Heart left ventricle (tissue), 16 donors: ENCODE data around the gene CD226. TPM values are rescaled to one million over a fixed set of nuclear protein-coding genes. Genes with fewer than 3 reads are reported as not detected.

Experiments
- ATAC-seq, 4 donors: fragments of 200-7000 bp; cut with Tn5 transposase; one replicate each; pipeline ENCODE4 v1.9.1; 2020 to 2022; ENCODE audit warnings: moderate library complexity in 4 of 4, mild to moderate bottlenecking in 3 of 4, moderate number of reproducible peaks in 1 of 4
- DNase-seq, 5 donors: peaks; one replicate each; pipeline ENCODE4 v3.0.0-alpha.2; 2020
- H3K27ac ChIP-seq, 12 donors: fragments of 200-600 bp; sonication (generic) in 4 of 12; one replicate each; pipeline versions ENCODE4 v1.5.0 to v1.8.0; 2016 to 2022; ENCODE audit warnings: mild to moderate bottlenecking in 2 of 12
- H3K27me3 ChIP-seq, 9 donors: fragments of 200-600 bp; sonication (generic) in 2 of 9; one replicate each; pipeline versions ENCODE4 v1.5.1 to v1.8.0; 2016 to 2022; ENCODE audit warnings: mild to moderate bottlenecking in 3 of 9
- H3K36me3 ChIP-seq, 9 donors: fragments of 200-600 bp; sonication (generic) in 2 of 9; one replicate each; pipeline versions ENCODE4 v1.5.0 to v1.8.0; 2018 to 2022; ENCODE audit warnings: mild to moderate bottlenecking in 2 of 9
- H3K4me1 ChIP-seq, 12 donors: fragments of 200-600 bp; sonication (generic) in 4 of 12; one replicate each; pipeline versions ENCODE4 v1.5.0 to v1.8.0; 2016 to 2022; ENCODE audit warnings: mild to moderate bottlenecking in 3 of 12
- H3K4me3 ChIP-seq, 12 donors: fragments of 200-600 bp; sonication (generic) in 4 of 12; one replicate each; pipeline versions ENCODE4 v1.5.0 to v1.8.0; 2017 to 2022; ENCODE audit warnings: mild to moderate bottlenecking in 9 of 12, moderate library complexity in 4 of 12
- H3K9me3 ChIP-seq, 12 donors: fragments of 200-600 bp; sonication (generic) in 4 of 12; one replicate each; pipeline versions ENCODE4 v1.5.0 to v1.8.0; 2016 to 2022; ENCODE audit warnings: mild to moderate bottlenecking in 1 of 12
- POLR2A ChIP-seq, 2 donors: fragments of 450-650 bp; IDR thresholded peaks; one replicate each; pipeline ENCODE4 v1.6.1; 2017; ENCODE audit warnings: antibody characterized with exemption in 2 of 2, mild to moderate bottlenecking in 2 of 2, moderate library complexity in 2 of 2
- WGBS, 4 donors: extraction: QIAGEN DNeasy Blood & Tissue Kit in 2 of 4; methylation state at CpG; one replicate each; pipeline versions ENCODE4 v1.1.5 to v1.1.7; 2013 to 2018; 5-methylcytosine and 5-hydroxymethylcytosine counted together
- intact Hi-C, 10 donors: fragments of 100-400 bp; cut with DNase I; formaldehyde crosslinking; loops; one replicate each; pipeline versions ENCODE4 v1.11.1 to v1.14.2; 2022
- polyA plus RNA-seq, 2 donors: library from polyadenylated mRNA; stranded (reverse); fragments of 200-250 nt; gene quantifications; one replicate each; pipeline ENCODE4 v1.2.3, GENCODE V29; 2013
- total RNA-seq, 9 donors: library from RNA; depleted of rRNA in 2 of 9; stranded (reverse); fragments of >200 nt in 2 of 9; fragmentation: NEBNext Ultra II Directional in 3 of 9; extraction: Animal tissue kit (Norgen Biotek cat#: 25700) in 3 of 9; gene quantifications; one replicate each; pipeline versions ENCODE4 v1.1.0 to v1.2.4, GENCODE V29; 2016 to 2023
- TF ChIP-seq, protein P1 (sequence below), 12 donors: fragments of 200-600 bp; sonication (generic) in 4 of 12; IDR thresholded peaks; one replicate each; pipeline versions ENCODE4 v1.5.0 to v1.8.0; 2018 to 2022; ENCODE audit warnings: antibody characterized with exemption in 12 of 12, mild to moderate bottlenecking in 5 of 12
- donor health status: ischemic (EF 13 %, LVEDD 7.1; RV severe dilation, severe dysfunction).
- donor health status: healthy with polysubstance abuse.
- donor health status: DM: no; HTN: yes; CAD: no.
- donor health status: DM: no; HTN: no; CAD: no.
- donor health status: ischemic (EF 25% LVEDD 6.9; RV normal size, moderate dysfunction).
- donor health status: ischemic (EF 25% LVEDD 5.7; RV mildly dilated, moderate dysfunction).
- donor health status: healthy.
- donor health status: DM: yes; HTN: yes; CAD: no.
- donor health status: ischemic (EF 35%, LVEDD 5.7; RV mildly dilated, moderate dysfunction).
- donor health status: nonischemic (EF 11% LVEDD 7.7; RV severe dilation, severe dysfunction).
- donor health status: DM: yes; HTN: yes; CAD: no.
- donor health status: PGD.
- donor health status: ischemic (EF 29% LVEDD 5.4; RV normal size, mild dysfunction).
- donor health status: nonischemic (EF 23%, LVEDD 6.1; RV moderate dilation, normal function).

CD226 gene
- total and polyA plus RNA-seq, 11 donors = 0.15 to 4.1 (median 1.1) TPM

DNA sequence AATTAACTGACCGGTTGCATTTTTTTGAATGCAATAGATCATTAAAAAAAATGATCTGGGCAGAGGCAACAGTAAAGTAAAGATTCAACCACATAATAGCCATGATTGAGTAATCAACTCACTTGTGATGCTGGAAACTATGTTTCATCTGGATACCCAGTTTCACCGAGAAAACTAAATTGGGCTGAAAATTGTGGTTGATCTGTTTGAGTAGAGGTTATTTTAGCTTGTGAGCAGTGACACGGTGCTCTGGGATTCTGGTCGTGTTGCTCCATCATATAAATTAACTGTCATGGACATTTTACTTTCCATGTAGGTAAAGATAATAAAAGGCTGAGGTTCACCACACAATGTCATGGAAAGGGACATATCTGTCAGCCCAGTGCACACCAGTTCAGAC is 58.7 kb downstream of the CD226 start:
- intact Hi-C loops = no loop called here
- Histone ChIP-seq H3K27me3 (no peaks in the 10 kb centered on the region), H3K9me3 (no peaks in the 10 kb centered on the region), H3K4me3 (no peak overlapping the region), H3K4me1 (peaks cover 0 to 2% (median 0%) of the 10 kb centered on the region in 12 donors), H3K36me3 (no peaks in the 10 kb centered on the region), H3K27ac (no peak overlapping the region)
- no peak for TF ChIP-seq POLR2A (IDR thresholded peaks at IDR 0.05)
- TF ChIP-seq, protein P1, sequence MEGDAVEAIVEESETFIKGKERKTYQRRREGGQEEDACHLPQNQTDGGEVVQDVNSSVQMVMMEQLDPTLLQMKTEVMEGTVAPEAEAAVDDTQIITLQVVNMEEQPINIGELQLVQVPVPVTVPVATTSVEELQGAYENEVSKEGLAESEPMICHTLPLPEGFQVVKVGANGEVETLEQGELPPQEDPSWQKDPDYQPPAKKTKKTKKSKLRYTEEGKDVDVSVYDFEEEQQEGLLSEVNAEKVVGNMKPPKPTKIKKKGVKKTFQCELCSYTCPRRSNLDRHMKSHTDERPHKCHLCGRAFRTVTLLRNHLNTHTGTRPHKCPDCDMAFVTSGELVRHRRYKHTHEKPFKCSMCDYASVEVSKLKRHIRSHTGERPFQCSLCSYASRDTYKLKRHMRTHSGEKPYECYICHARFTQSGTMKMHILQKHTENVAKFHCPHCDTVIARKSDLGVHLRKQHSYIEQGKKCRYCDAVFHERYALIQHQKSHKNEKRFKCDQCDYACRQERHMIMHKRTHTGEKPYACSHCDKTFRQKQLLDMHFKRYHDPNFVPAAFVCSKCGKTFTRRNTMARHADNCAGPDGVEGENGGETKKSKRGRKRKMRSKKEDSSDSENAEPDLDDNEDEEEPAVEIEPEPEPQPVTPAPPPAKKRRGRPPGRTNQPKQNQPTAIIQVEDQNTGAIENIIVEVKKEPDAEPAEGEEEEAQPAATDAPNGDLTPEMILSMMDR (IDR thresholded peaks at IDR 0.05) = no peak
- no peak for ATAC-seq
- DNase-seq = no peak
- WGBS, 4 donors = 90 to 94% (median 94%) methylated on average over 4 of the region's 4 CpGs

DNA sequence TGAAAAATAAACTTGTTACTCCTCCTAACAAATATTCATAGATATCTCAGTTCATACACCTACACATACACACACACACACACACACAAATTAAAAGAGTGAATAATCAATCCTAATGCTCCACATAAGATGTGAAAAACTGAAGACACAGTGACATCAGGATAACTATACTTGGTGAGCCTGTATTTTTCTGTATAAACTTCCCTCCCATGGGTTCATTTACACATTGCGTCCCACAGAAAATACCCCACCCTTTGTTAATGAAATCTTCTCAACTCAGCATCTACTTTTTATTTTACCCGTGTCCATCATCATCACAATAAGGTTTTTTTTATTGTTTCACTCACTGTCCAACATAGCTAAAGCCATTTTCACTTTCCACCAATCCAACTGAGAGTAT is 60.4 kb downstream of the CD226 start:
- H3K36me3 ChIP-seq = no peaks in the 10 kb centered on the region
- DNase-seq (no peak), ATAC-seq (no peak)
- WGBS, 4 donors = 92 to 96% (median 94%) methylated on average over 2 of the region's 2 CpGs
- intact Hi-C loops = no loop called here
- no peaks in the 10 kb centered on the region for H3K9me3 ChIP-seq
- no peaks in the 10 kb centered on the region for H3K27me3 ChIP-seq
- no peak overlapping the region for H3K27ac ChIP-seq
- TF ChIP-seq POLR2A (IDR thresholded peaks at IDR 0.05) = no peak
- TF ChIP-seq, protein P1 (IDR thresholded peaks at IDR 0.05) = no peak
- no peak overlapping the region for H3K4me3 ChIP-seq
- H3K4me1 ChIP-seq = peaks cover 0 to 4% (median 0%) of the 10 kb centered on the region in 12 donors

DNA sequence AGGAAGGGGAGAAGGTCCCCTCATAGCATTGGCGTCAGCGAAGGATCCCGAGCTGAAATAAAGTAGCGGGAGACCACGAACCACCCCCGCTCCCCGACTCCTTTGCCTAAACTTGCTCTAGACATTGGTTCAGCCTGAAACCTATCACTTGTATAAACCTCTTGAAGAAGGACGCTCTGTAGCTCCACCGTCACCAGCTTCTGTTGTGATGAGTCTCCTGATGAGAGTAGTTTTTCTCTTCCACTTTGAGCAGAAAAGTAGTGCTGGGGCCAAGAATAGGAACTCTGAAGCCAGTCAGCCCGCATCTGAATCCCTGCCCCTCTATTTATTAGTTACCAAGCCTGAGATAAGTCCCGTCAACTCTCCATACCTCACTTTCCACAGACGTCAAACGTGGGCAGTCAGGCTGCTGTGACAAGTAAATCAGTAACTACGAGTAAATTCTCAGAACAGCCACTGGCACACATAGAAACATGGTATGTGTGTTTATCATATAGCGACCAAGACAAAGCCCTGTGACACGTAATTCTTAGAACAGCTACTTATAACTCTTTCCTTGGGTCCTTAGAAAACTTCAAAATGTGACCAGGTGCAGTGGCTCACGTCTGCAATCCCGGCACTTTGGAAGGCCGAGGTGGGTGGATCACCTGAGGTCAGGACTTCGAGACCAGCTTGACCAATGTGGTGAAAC is 61.7 kb downstream of the CD226 start:
- no peaks in the 10 kb centered on the region for H3K36me3 ChIP-seq
- intact Hi-C loops = no loop called here
- ATAC-seq (no peak), DNase-seq (no peak)
- no peak overlapping the region for H3K27ac ChIP-seq
- H3K27me3 ChIP-seq = no peaks in the 10 kb centered on the region
- peaks cover 0 to 5% (median 0%) of the 10 kb centered on the region in 12 donors for H3K4me1 ChIP-seq
- no peaks in the 10 kb centered on the region for H3K9me3 ChIP-seq
- TF ChIP-seq, protein P1 (IDR thresholded peaks at IDR 0.05) = no peak
- no peak overlapping the region for H3K4me3 ChIP-seq
- 94 to 95% (median 94%) methylated on average over 20 of the region's 20 CpGs for WGBS, 4 donors

DNA sequence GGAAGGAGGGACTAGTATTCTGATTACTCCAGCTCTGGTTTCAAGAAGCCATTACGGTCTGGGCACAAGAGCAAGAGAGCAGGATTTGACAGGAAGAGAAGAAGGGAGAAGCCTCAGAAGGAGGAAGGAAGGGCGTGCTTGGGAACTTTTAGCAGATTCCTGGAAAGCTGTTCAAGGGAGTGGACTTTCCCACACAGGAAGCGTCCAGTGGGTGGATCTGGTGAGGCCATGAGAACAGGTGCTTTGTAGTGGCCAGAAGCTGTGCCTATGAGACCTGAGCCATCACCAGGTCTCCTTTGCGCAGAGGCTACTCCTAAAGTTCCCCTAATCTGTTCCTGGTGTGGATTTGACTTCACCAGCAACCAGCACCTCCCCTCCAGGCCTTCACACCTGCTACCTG is 62.3 kb downstream of the CD226 start:
- intact Hi-C loops = no loop called here
- H3K9me3 ChIP-seq = no peaks in the 10 kb centered on the region
- TF ChIP-seq, protein P1 (IDR thresholded peaks at IDR 0.05) = no peak
- TF ChIP-seq POLR2A (IDR thresholded peaks at IDR 0.05) = no peak
- no peak overlapping the region for H3K4me3 ChIP-seq
- ATAC-seq (peak in 1 of 4 donors; percentile 20), DNase-seq (no peak)
- peaks cover 0 to 5% (median 0%) of the 10 kb centered on the region in 12 donors for H3K4me1 ChIP-seq
- no peaks in the 10 kb centered on the region for H3K27me3 ChIP-seq
- no peak overlapping the region for H3K27ac ChIP-seq
- H3K36me3 ChIP-seq = no peaks in the 10 kb centered on the region
- 69 to 86% (median 77%) methylated on average over 4 of the region's 4 CpGs for whole genome bisulfite sequencing, 4 donors
